AG04449 (cell line): ENCODE data around the gene SMG5.
"Not testable (repeated sequence)": the region's sequence is repeated elsewhere in the genome, so short reads cannot be mapped to it uniquely, and the experiment has no call there.

ENCODE experiments used
- CTCF ChIA-PET: fragments of 350-600 bp; formaldehyde crosslinking; extraction: SDS; loops from one replicate; lab custom pipeline; 2021; ENCODE audit warnings: antibody characterized with exemption; lab: Yijun Ruan, JAX
- POLR2A ChIA-PET: fragments of 400-600, 350-600 bp; formaldehyde crosslinking; extraction: SDS; loops from one replicate; lab custom pipeline; 2020; ENCODE audit warnings: antibody characterized with exemption, inconsistent platforms; lab: Yijun Ruan, JAX
- DNase-seq: peaks from one replicate; pipeline ENCODE4 v3.0.0-alpha.2; 2010; ENCODE audit warnings: low read depth, low spot score
- H3K4me3 ChIP-seq: 2 replicates; pipeline ENCODE4 v1.5.1; 2011; ENCODE audit warnings: low read depth, mild to moderate bottlenecking, control low read depth, low read length
- CTCF ChIP-seq: IDR thresholded peaks from one replicate; pipeline ENCODE4 v1.5.1; 2011; ENCODE audit warnings: mild to moderate bottlenecking, moderate library complexity, low read length, control low read depth, inconsistent platforms; ENCODE audit not compliant: insufficient read depth; ENCODE audit errors: missing control alignments

The SMG5 gene

GRCh38 chr1:156282479-156283222 is at the start of gene SMG5:
Gene SMG5, minus strand, starts transcription at chr1:156282825. Its CDS starts 145 bp downstream, at chr1:156282680.
- ChIA-PET CTCF (interaction anchor here (0.7 to 3.3 kb wide), 14 partner anchors 10 to 192 kb away, joined by 3 to 18 read pairs (median 6); partner anchors contain the start of gene GLMP), POLR2A (interaction anchor here (0.7 to 1.9 kb wide), 7 partner anchors 9 to 155 kb away, joined by 3 to 8 read pairs (median 3); partner anchors contain the start of gene GLMP)
- peak within 1 kb of the TSS; percentile 86 for H3K4me3 ChIP-seq
- no peak for TF ChIP-seq CTCF
- peak; percentile 93 for DNase-seq

GRCh38 chr1:156323179-156323578 is 40.6 kb upstream of the SMG5 start:
- CTCF ChIA-PET: interaction anchor here (0.8 to 4.3 kb wide), 3 partner anchors 9 to 37 kb away, joined by 3 to 16 read pairs (median 3); no protein-coding TSS in a partner anchor
- DNase-seq, POLR2A ChIA-PET, H3K4me3 ChIP-seq: not testable (repeated sequence)

- DNase-seq: no peak
- no peak for TF ChIP-seq CTCF
- CTCF ChIA-PET: interaction anchor here (0.9 to 5.2 kb wide), 13 partner anchors 8 to 229 kb away, joined by 3 to 78 read pairs (median 6); partner anchors contain the start of genes CCT3, TMEM79 and TSACC
- H3K4me3 ChIP-seq: no peak overlapping the region
- POLR2A ChIA-PET: no interaction called here
Observed at GRCh38 chr1:156320560-156320959, 37.9 kb upstream of the SMG5 start.

GRCh38 chr1:156319664-156320063 is 37.0 kb upstream of the SMG5 start:
- peak; percentile 23 for TF ChIP-seq CTCF
- DNase-seq: no peak

GRCh38 chr1:156316909-156317308 is 34.3 kb upstream of the SMG5 start:
- CTCF ChIA-PET: interaction anchor here (1.1 to 5.2 kb wide), 7 partner anchors 8 to 43 kb away, joined by 3 to 78 read pairs (median 23); partner anchors contain the start of genes CCT3 and TSACC

More at GRCh38 chr1:156319664-156320063, 37.0 kb upstream of the SMG5 start:
- POLR2A ChIA-PET: interaction anchor here (1.0 kb wide), 1 partner anchor 18 kb away, joined by 3 read pairs; the partner anchor contains the start of genes CCT3 and TSACC
- CTCF ChIA-PET: interaction anchor here (0.8 to 5.2 kb wide), 30 partner anchors 10 to 229 kb away, joined by 3 to 78 read pairs (median 5); partner anchors contain the start of genes CCT3, SMG5, TMEM79 and TSACC
- H3K4me3 ChIP-seq: no peak overlapping the region

GRCh38 chr1:156310962-156311361 is 28.3 kb upstream of the SMG5 start:
- ChIA-PET POLR2A (no interaction called here), CTCF (interaction anchor here (3.0 to 6.5 kb wide), 2 partner anchors 8 to 10 kb away, joined by 7 to 49 read pairs; no protein-coding TSS in a partner anchor)
- H3K4me3 ChIP-seq: no peak overlapping the region
- TF ChIP-seq CTCF: no peak
- DNase-seq: no peak

More at GRCh38 chr1:156316909-156317308, 34.3 kb upstream of the SMG5 start:
- POLR2A ChIA-PET: no interaction called here
- no peak for DNase-seq
- H3K4me3 ChIP-seq: no peak overlapping the region
- no peak for TF ChIP-seq CTCF
